ENCODE measurements around the gene ARHGEF18. TPM values are rescaled to one million over a fixed set of nuclear protein-coding genes. Genes with fewer than 3 reads are reported as not detected.

Gene ARHGEF18
- total RNA-seq, 2 donors from 2014 or later: 30.0 to 51.6 TPM

- peak overlapping the region in 1 of 4 donors; percentile 1 for H3K27ac ChIP-seq
- no peak for TF ChIP-seq POLR2A (IDR thresholded peaks at IDR 0.05)
- TF ChIP-seq CTCF (IDR thresholded peaks at IDR 0.05): no peak
- H3K9me3 ChIP-seq: no peaks in the 10 kb centered on the region
- DNase-seq (peak in 1 of 4 donors; percentile 28), ATAC-seq (peak; percentile 46)
- 60 to 72% methylated on average over 17 of the region's 17 CpGs for WGBS, 2 donors
- no peak overlapping the region for H3K4me3 ChIP-seq
- intact Hi-C loops (cut with DNase I): no loop called here
- no peaks in the 10 kb centered on the region for H3K4me1 ChIP-seq
- H3K27me3 ChIP-seq: no peaks in the 10 kb centered on the region
- no peaks in the 10 kb centered on the region for H3K36me3 ChIP-seq (replicated peaks in 1 of 2; ENCODE audit: insufficient read depth in 1 of 2, low read depth in 2 of 2)
Observed at GRCh38 chr19:7333198-7334118, 15.3 kb upstream of the ARHGEF18 start.

- no peak for DNase-seq
- Histone ChIP-seq H3K4me3 (no peak overlapping the region), H3K36me3 (replicated peaks in 1 of 2; ENCODE audit: insufficient read depth in 1 of 2, low read depth in 2 of 2) (no peaks in the 10 kb centered on the region), H3K9me3 (no peaks in the 10 kb centered on the region), H3K4me1 (peaks cover 9% of the 10 kb centered on the region), H3K27ac (no peak overlapping the region), H3K27me3 (no peaks in the 10 kb centered on the region)
- 83 to 90% methylated on average over 6 to 9 of the region's 9 CpGs for WGBS, 2 donors
- intact Hi-C loops (cut with DNase I): no loop called here
- no peak for TF ChIP-seq POLR2A (IDR thresholded peaks at IDR 0.05)
- TF ChIP-seq CTCF (IDR thresholded peaks at IDR 0.05): no peak
- ATAC-seq: no peak
Observed at GRCh38 chr19:7336321-7336973, 12.3 kb upstream of the ARHGEF18 start.

GRCh38 chr19:7337380-7338194, 11.2 kb upstream of the ARHGEF18 start:
- no peak for TF ChIP-seq CTCF (IDR thresholded peaks at IDR 0.05)
- TF ChIP-seq POLR2A (IDR thresholded peaks at IDR 0.05): no peak
- peaks cover 9% of the 10 kb centered on the region for H3K4me1 ChIP-seq
- no peak overlapping the region for H3K27ac ChIP-seq
- WGBS, 2 donors: 70 to 93% methylated on average over 9 to 12 of the region's 12 CpGs
- intact Hi-C loops (cut with DNase I): no loop called here
- H3K9me3 ChIP-seq: no peaks in the 10 kb centered on the region
- no peak for ATAC-seq
- no peaks in the 10 kb centered on the region for H3K27me3 ChIP-seq
- no peak overlapping the region for H3K4me3 ChIP-seq
- peak in 1 of 4 donors; percentile 54 for DNase-seq
- no peaks in the 10 kb centered on the region for H3K36me3 ChIP-seq (replicated peaks in 1 of 2; ENCODE audit: insufficient read depth in 1 of 2, low read depth in 2 of 2)

DNA sequence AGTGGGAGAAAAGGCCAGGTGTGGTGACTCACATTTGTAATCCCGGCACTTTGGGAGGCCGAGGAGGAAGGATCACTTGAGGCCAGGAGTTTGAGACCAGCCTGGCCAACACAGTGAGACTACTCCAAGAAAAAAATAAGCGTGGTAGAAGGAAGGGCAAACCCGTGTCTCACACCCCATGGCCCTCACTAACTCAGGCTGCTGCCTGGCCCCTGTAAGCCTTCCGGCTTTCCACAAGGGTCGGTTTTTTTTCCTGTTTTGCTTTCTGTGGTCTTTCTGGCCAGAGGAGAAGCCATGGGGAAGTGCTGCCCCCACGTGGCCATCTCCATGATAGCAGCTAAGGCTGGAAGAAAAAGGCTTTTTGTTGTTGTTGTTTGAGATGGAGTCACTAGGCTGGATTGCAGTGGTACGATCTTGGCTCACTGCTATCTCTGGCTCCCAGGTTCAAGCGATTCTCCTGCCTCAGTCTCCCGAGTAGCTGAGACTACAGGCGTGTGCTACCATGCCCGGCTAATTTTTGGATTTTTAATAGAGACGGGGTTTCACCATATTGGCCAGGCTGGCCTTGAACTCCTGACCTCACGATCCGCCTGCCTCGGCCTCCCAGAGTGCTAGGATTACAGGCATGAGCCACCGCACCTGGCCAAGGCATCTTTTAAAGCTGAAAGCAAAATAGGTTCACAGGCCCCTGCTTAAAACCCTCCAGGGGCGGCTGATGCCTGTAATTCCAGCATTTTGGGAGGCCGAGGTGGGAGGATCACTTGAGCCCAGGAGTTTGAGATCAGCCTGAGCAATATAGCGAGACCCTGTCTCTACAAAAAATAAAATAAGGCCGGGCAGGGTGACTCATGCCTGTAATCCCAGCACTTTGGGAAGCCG, 7.5 kb upstream of the ARHGEF18 start:
- intact Hi-C loops (cut with DNase I): no loop called here
- peak; percentile 79 for ATAC-seq
- H3K27ac ChIP-seq: no peak overlapping the region

More for the DNA sequence above, 7.5 kb upstream of the ARHGEF18 start:
- H3K4me3 ChIP-seq: no peak overlapping the region
- peaks cover 9% of the 10 kb centered on the region for H3K4me1 ChIP-seq
- no peaks in the 10 kb centered on the region for H3K27me3 ChIP-seq
- H3K9me3 ChIP-seq: no peaks in the 10 kb centered on the region
- peak; percentile 89 to 98 (median 96) for TF ChIP-seq CTCF (IDR thresholded peaks at IDR 0.05)
- TF ChIP-seq POLR2A (IDR thresholded peaks at IDR 0.05): no peak
- WGBS, 2 donors: 30 to 33% methylated on average over 13 to 22 of the region's 22 CpGs
- H3K36me3 ChIP-seq (replicated peaks in 1 of 2; ENCODE audit: insufficient read depth in 1 of 2, low read depth in 2 of 2): no peaks in the 10 kb centered on the region
- peak; percentile 77 to 89 (median 84) for DNase-seq
